DOHH2 (cell line): ENCODE measurements around the gene CHEK1.

ENCODE experiments used
- H3F3A ChIP-seq: fragments of 200-600 bp; sonication (generic), shearing (Covaris generic); 2 replicates; pipeline ENCODE4 v1.6.0; 2016; ENCODE audit warnings: antibody characterized with exemption, mild to moderate bottlenecking; ENCODE audit not compliant: control insufficient read depth, insufficient read depth
- H3K27ac ChIP-seq: fragments of 200-600 bp; sonication (generic); 2 replicates; pipeline ENCODE4 v1.5.1; 2014; ENCODE audit warnings: low read depth, mild to moderate bottlenecking, low read length, moderate library complexity
- H3K27me3 ChIP-seq: fragments of 200-600 bp; sonication (generic); 2 replicates; pipeline ENCODE4 v1.6.1; 2014; ENCODE audit warnings: mild to moderate bottlenecking, low read length, mixed read lengths; ENCODE audit not compliant: control insufficient read depth
- H3K36me3 ChIP-seq: fragments of 200-600 bp; sonication (generic); 2 replicates; pipeline ENCODE4 v1.6.1; 2014; ENCODE audit warnings: mild to moderate bottlenecking, low read length, moderate library complexity, mixed read lengths; ENCODE audit not compliant: control insufficient read depth
- H3K4me1 ChIP-seq: fragments of 200-600 bp; sonication (generic); 2 replicates; pipeline ENCODE4 v1.6.1; 2014; ENCODE audit warnings: mild to moderate bottlenecking, low read length, mixed read lengths; ENCODE audit not compliant: control insufficient read depth
- H3K4me2 ChIP-seq: fragments of 200-600 bp; sonication (generic); 2 replicates; pipeline ENCODE4 v1.6.0; 2014; ENCODE audit warnings: mild to moderate bottlenecking, low read length, moderate library complexity
- H3K4me3 ChIP-seq: fragments of 200-600 bp; sonication (generic); 2 replicates; pipeline ENCODE4 v1.5.1; 2014; ENCODE audit warnings: mild to moderate bottlenecking, low read length, mixed read lengths
- H3K79me2 ChIP-seq: fragments of 200-600 bp; sonication (generic); 2 replicates; pipeline ENCODE4 v1.6.1; 2014; ENCODE audit warnings: mild to moderate bottlenecking, low read length, mixed read lengths; ENCODE audit not compliant: control insufficient read depth
- H3K9me2 ChIP-seq: fragments of 200-600 bp; sonication (generic); replicated peaks from 2 replicates; pipeline ENCODE4 v1.6.1; 2014; ENCODE audit warnings: mild to moderate bottlenecking, low read length, mixed read lengths; ENCODE audit not compliant: control insufficient read depth
- H3K9me3 ChIP-seq: fragments of 200-600 bp; sonication (generic); 2 replicates; pipeline ENCODE4 v1.6.1; 2014; ENCODE audit warnings: antibody characterized with exemption, low read length, mixed read lengths; ENCODE audit not compliant: control insufficient read depth, insufficient read depth
- H4K20me1 ChIP-seq: fragments of 200-600 bp; sonication (generic); 2 replicates; pipeline ENCODE4 v1.6.0; 2014; ENCODE audit warnings: low read depth, mild to moderate bottlenecking, antibody characterized with exemption, low read length, moderate library complexity; ENCODE audit not compliant: control insufficient read depth, insufficient read depth
- CTCF ChIP-seq: fragments of 200-600 bp; sonication (generic); IDR thresholded peaks from one replicate; pipeline ENCODE4 v1.5.1; 2014; ENCODE audit warnings: antibody characterized with exemption, mild to moderate bottlenecking, low read depth, low read length; ENCODE audit not compliant: poor library complexity, severe bottlenecking
- EZH2phosphoT487 ChIP-seq: fragments of 200-600 bp; sonication (generic); IDR thresholded peaks from 2 replicates; pipeline ENCODE4 v1.6.1; 2017; ENCODE audit warnings: borderline replicate concordance, mild to moderate bottlenecking, antibody characterized with exemption, low read length, moderate library complexity, mixed read lengths

CHEK1 gene

GRCh38 chr11:125663910-125664309 is 38.9 kb downstream of the CHEK1 start:
- no peak overlapping the region for H3K4me2 ChIP-seq
- no peaks in the 10 kb centered on the region; the same call in 1 of the 2 replicates for H4K20me1 ChIP-seq
- H3K27me3 ChIP-seq, result no peaks in the 10 kb centered on the region
- H3F3A ChIP-seq, result peaks cover 4% of the 10 kb centered on the region; the same call in 1 of the 2 replicates
- no peaks in the 10 kb centered on the region for H3K4me1 ChIP-seq
- H3K4me3 ChIP-seq, result no peak overlapping the region
- no peaks in the 10 kb centered on the region for H3K9me2 ChIP-seq
- peaks cover 89% of the 10 kb centered on the region for H3K36me3 ChIP-seq
- H3K27ac ChIP-seq, result no peak overlapping the region
- no peaks in the 10 kb centered on the region for H3K9me3 ChIP-seq
- no peak for TF ChIP-seq CTCF
- no peak for TF ChIP-seq EZH2phosphoT487
- H3K79me2 ChIP-seq, result peaks cover 55% of the 10 kb centered on the region

GRCh38 chr11:125667151-125667550 is 42.2 kb downstream of the CHEK1 start:
- H3K36me3 ChIP-seq, result peaks cover 88% of the 10 kb centered on the region
- H3K4me3 ChIP-seq, result no peak overlapping the region
- H3F3A ChIP-seq, result peaks cover 4% of the 10 kb centered on the region; the same call in 1 of the 2 replicates
- no peak overlapping the region for H3K4me2 ChIP-seq
- H3K27me3 ChIP-seq, result no peaks in the 10 kb centered on the region
- no peaks in the 10 kb centered on the region for H3K9me2 ChIP-seq
- TF ChIP-seq CTCF, result no peak
- no peak for TF ChIP-seq EZH2phosphoT487
- no peak overlapping the region for H3K27ac ChIP-seq
- H3K79me2 ChIP-seq, result peaks cover 59% of the 10 kb centered on the region
- H3K9me3 ChIP-seq, result no peaks in the 10 kb centered on the region
- no peaks in the 10 kb centered on the region for H3K4me1 ChIP-seq
- H4K20me1 ChIP-seq, result no peaks in the 10 kb centered on the region; the same call in 1 of the 2 replicates

GRCh38 chr11:125670172-125670571 is 45.2 kb downstream of the CHEK1 start:
- H4K20me1 ChIP-seq, result no peaks in the 10 kb centered on the region; the same call in 1 of the 2 replicates
- no peaks in the 10 kb centered on the region for H3K4me1 ChIP-seq
- no peak overlapping the region for H3K27ac ChIP-seq
- no peaks in the 10 kb centered on the region for H3K9me3 ChIP-seq
- no peak overlapping the region for H3K4me3 ChIP-seq
- TF ChIP-seq CTCF (no peak), EZH2phosphoT487 (no peak)
- no peak overlapping the region for H3K4me2 ChIP-seq
- H3K79me2 ChIP-seq, result peaks cover 32% of the 10 kb centered on the region
- no peaks in the 10 kb centered on the region for H3K27me3 ChIP-seq
- no peaks in the 10 kb centered on the region for H3F3A ChIP-seq
- H3K9me2 ChIP-seq, result no peaks in the 10 kb centered on the region
- peaks cover 88% of the 10 kb centered on the region for H3K36me3 ChIP-seq

GRCh38 chr11:125671561-125671960 is 46.6 kb downstream of the CHEK1 start:
- H3K27ac ChIP-seq, result no peak overlapping the region
- no peak overlapping the region for H3K4me3 ChIP-seq
- H3K9me2 ChIP-seq, result no peaks in the 10 kb centered on the region
- no peaks in the 10 kb centered on the region for H3F3A ChIP-seq
- no peaks in the 10 kb centered on the region; the same call in 1 of the 2 replicates for H4K20me1 ChIP-seq
- no peaks in the 10 kb centered on the region for H3K4me1 ChIP-seq
- peaks cover 22% of the 10 kb centered on the region for H3K79me2 ChIP-seq
- TF ChIP-seq EZH2phosphoT487 (no peak), CTCF (no peak)
- H3K36me3 ChIP-seq, result peaks cover 91% of the 10 kb centered on the region
- H3K4me2 ChIP-seq, result no peak overlapping the region
- no peaks in the 10 kb centered on the region for H3K9me3 ChIP-seq
- no peaks in the 10 kb centered on the region for H3K27me3 ChIP-seq
